Upper lobe of right lung (tissue), 1 donor: ENCODE measurements around the gene LELP1. TPM values are rescaled to one million over a fixed set of nuclear protein-coding genes. Genes with fewer than 3 reads are reported as not detected.

ENCODE experiments used
- ATAC-seq: fragments of 200-7000 bp; cut with Tn5 transposase; one replicate; pipeline ENCODE4 v1.9.1; 2020; ENCODE audit warnings: mild to moderate bottlenecking, moderate library complexity
- DNase-seq: peaks from one replicate; pipeline ENCODE4 v3.0.0-alpha.2; 2020
- H3K27ac ChIP-seq: fragments of 200-600 bp; one replicate; pipeline ENCODE4 v1.8.0; 2022
- H3K27me3 ChIP-seq: fragments of 200-600 bp; one replicate; pipeline ENCODE4 v1.8.0; 2022; ENCODE audit warnings: mild to moderate bottlenecking
- H3K36me3 ChIP-seq: fragments of 200-600 bp; one replicate; pipeline ENCODE4 v1.8.0; 2022
- H3K4me1 ChIP-seq: fragments of 200-600 bp; one replicate; pipeline ENCODE4 v1.8.0; 2022
- H3K4me3 ChIP-seq: fragments of 200-600 bp; one replicate; pipeline ENCODE4 v1.8.0; 2022; ENCODE audit warnings: mild to moderate bottlenecking
- H3K9me3 ChIP-seq: fragments of 200-600 bp; one replicate; pipeline ENCODE4 v1.8.0; 2022
- CTCF ChIP-seq: fragments of 200-600 bp; IDR thresholded peaks from one replicate; pipeline ENCODE4 v1.8.0; 2022; ENCODE audit warnings: antibody characterized with exemption
- intact Hi-C: fragments of 100-400 bp; cut with DNase I; formaldehyde crosslinking; loops from one replicate; pipeline ENCODE4 v1.11.0; 2022
- total RNA-seq: library from RNA; stranded (reverse); fragmentation: NEBNext Ultra II Directional; extraction: Animal tissue kit (Norgen Biotek cat#: 25700); gene quantifications from one replicate; pipeline ENCODE4 v1.2.1, GENCODE V29; 2021
- donor health status: DM: no; HTN: yes; CAD: no; lungs with severe emphysema.

LELP1 gene
- total RNA-seq, 1 donor from 2014 or later, result not detected

- no peak for ATAC-seq
- Histone ChIP-seq H3K4me1 (no peaks in the 10 kb centered on the region), H3K9me3 (no peaks in the 10 kb centered on the region), H3K27ac (no peak overlapping the region), H3K36me3 (no peaks in the 10 kb centered on the region), H3K4me3 (no peak overlapping the region), H3K27me3 (peaks cover 5% of the 10 kb centered on the region)
- no peak for DNase-seq
- no peak for TF ChIP-seq CTCF
- intact Hi-C loops, result no loop called here
Measured at GRCh38 chr1:153238527-153238926, 35.3 kb downstream of the LELP1 start.

- H3K4me3 ChIP-seq, result no peak overlapping the region
- no peaks in the 10 kb centered on the region for H3K36me3 ChIP-seq
- H3K27ac ChIP-seq, result no peak overlapping the region
- intact Hi-C loops, result no loop called here
- H3K4me1 ChIP-seq, result no peaks in the 10 kb centered on the region
- H3K27me3 ChIP-seq, result peaks cover 2% of the 10 kb centered on the region
- H3K9me3 ChIP-seq, result no peaks in the 10 kb centered on the region
- DNase-seq (no peak), ATAC-seq (no peak)
- TF ChIP-seq CTCF, result no peak
Measured at GRCh38 chr1:153242160-153242559, 38.9 kb downstream of the LELP1 start.

GRCh38 chr1:153245466-153245865 lies 42.2 kb downstream of the LELP1 start:
- H3K4me1 ChIP-seq, result no peaks in the 10 kb centered on the region
- ATAC-seq (no peak), DNase-seq (no peak)
- peaks cover 11% of the 10 kb centered on the region for H3K27me3 ChIP-seq
- H3K4me3 ChIP-seq, result no peak overlapping the region
- intact Hi-C loops, result no loop called here
- H3K27ac ChIP-seq, result no peak overlapping the region
- no peaks in the 10 kb centered on the region for H3K9me3 ChIP-seq
- H3K36me3 ChIP-seq, result no peaks in the 10 kb centered on the region
- TF ChIP-seq CTCF, result no peak

- no peak for DNase-seq
- no peaks in the 10 kb centered on the region for H3K36me3 ChIP-seq
- no peak overlapping the region for H3K27ac ChIP-seq
- no peaks in the 10 kb centered on the region for H3K4me1 ChIP-seq
- H3K9me3 ChIP-seq, result no peaks in the 10 kb centered on the region
- ATAC-seq, result no peak
- H3K27me3 ChIP-seq, result peaks cover 11% of the 10 kb centered on the region
- no peak overlapping the region for H3K4me3 ChIP-seq
- intact Hi-C loops, result no loop called here
- TF ChIP-seq CTCF, result no peak
Measured at GRCh38 chr1:153246018-153246417, 42.8 kb downstream of the LELP1 start.

- Histone ChIP-seq H3K4me3 (no peak overlapping the region), H3K36me3 (no peaks in the 10 kb centered on the region), H3K4me1 (no peaks in the 10 kb centered on the region), H3K9me3 (no peaks in the 10 kb centered on the region), H3K27me3 (peaks cover 11% of the 10 kb centered on the region), H3K27ac (no peak overlapping the region)
- no peak for DNase-seq
- ATAC-seq, result no peak
- intact Hi-C loops, result no loop called here
- TF ChIP-seq CTCF, result no peak
Measured at GRCh38 chr1:153246825-153247224, 43.6 kb downstream of the LELP1 start.

- ATAC-seq, result no peak
- TF ChIP-seq CTCF, result no peak
- Histone ChIP-seq H3K4me3 (no peak overlapping the region), H3K27ac (no peak overlapping the region), H3K4me1 (no peaks in the 10 kb centered on the region), H3K9me3 (no peaks in the 10 kb centered on the region), H3K36me3 (no peaks in the 10 kb centered on the region), H3K27me3 (peaks cover 11% of the 10 kb centered on the region)
- intact Hi-C loops, result no loop called here
- no peak for DNase-seq
Measured at GRCh38 chr1:153248176-153248879, 45.1 kb downstream of the LELP1 start.
